K562 (cell line): ENCODE results near the gene MSS51. TPM values are rescaled to one million over a fixed set of nuclear protein-coding genes. Genes with fewer than 3 reads are reported as not detected.

Source experiments
- CC2D1A ChIP-seq: fragments of 450-650 bp; IDR thresholded peaks from 2 replicates; pipeline ENCODE4 v1.6.1; 2017; ENCODE audit warnings: mild to moderate bottlenecking
- SMC3 ChIP-seq: conservative IDR thresholded peaks from 2 replicates; pipeline ENCODE4 v1.6.1; 2011; ENCODE audit warnings: low read depth, low read length, improper control_type of control experiment; ENCODE audit not compliant: insufficient read depth
- ZC3H8 ChIP-seq: fragments of 450-650 bp; IDR thresholded peaks from 2 replicates; pipeline ENCODE4 v1.6.1; 2017
- ZNF274 ChIP-seq: IDR thresholded peaks from 2 replicates; pipeline ENCODE4 v1.6.1; 2011; ENCODE audit warnings: low read depth, mild to moderate bottlenecking, low read length, moderate library complexity, borderline replicate concordance
- ZNF431 ChIP-seq: sonication (generic); formaldehyde crosslinking; IDR thresholded peaks from 2 replicates; pipeline ENCODE4 v1.8.0; 2022; ENCODE audit warnings: mild to moderate bottlenecking, missing genetic modification reagents
- polyA plus RNA-seq, 8 experiments: library from polyadenylated mRNA; depleted of rRNA in 4 of 8; stranded (reverse) in 5 of 8; unstranded in 3 of 8; fragments of >200 nt; fragmentation: Nextera tagmentation in 2 of 8; fragmentation: Illumina TruSeq in 1 of 8; extraction: Ambion mirVana in 2 of 8; extraction: Trizol in 1 of 8; gene quantifications; 2 replicates each; pipeline versions ENCODE4 v1.2.1 to v1.2.3, GENCODE V29; 2011 to 2014; ENCODE audit warnings: inconsistent platforms in 1 of 8, missing spikeins in 1 of 8
- total RNA-seq, 7 experiments: library from RNA; depleted of rRNA in 6 of 7; stranded (reverse); fragments of >200 nt in 6 of 7; fragmentation: Illumina TruSeq in 2 of 7; extraction: Trizol in 2 of 7; gene quantifications; 2 replicates each; pipeline versions ENCODE4 v1.2.1 to v1.2.3, GENCODE V29; 2011 to 2021; ENCODE audit warnings: low replicate concordance in 1 of 7
- TF ChIP-seq, protein P1 (sequence below): fragments of 450-650 bp; IDR thresholded peaks from 2 replicates; pipeline ENCODE4 v1.6.1; 2016; ENCODE audit warnings: mild to moderate bottlenecking, moderate library complexity
- TF ChIP-seq, protein P2 (sequence below): sonication (generic); formaldehyde crosslinking; IDR thresholded peaks from 2 replicates; pipeline ENCODE4 v1.8.1; 2023; ENCODE audit warnings: mild to moderate bottlenecking, missing genetic modification reagents
- TF ChIP-seq, protein P3 (sequence below), 2 experiments: fragments of 450-650 bp in 1 of 2; IDR thresholded peaks; 2 replicates each; pipeline ENCODE4 v1.6.1; 2011 to 2017; ENCODE audit warnings: low read depth in 2 of 2, antibody characterized with exemption in 1 of 2, borderline replicate concordance in 1 of 2, low read length in 1 of 2, mild to moderate bottlenecking in 1 of 2, mixed read lengths in 1 of 2; ENCODE audit not compliant: control insufficient read depth in 1 of 2
- TF ChIP-seq, protein P4 (sequence below): sonication (generic); formaldehyde crosslinking; IDR thresholded peaks from 2 replicates; pipeline ENCODE4 v1.8.1; 2023; ENCODE audit warnings: mild to moderate bottlenecking, missing genetic modification reagents, moderate library complexity

MSS51 gene
- total and polyA plus RNA-seq, 9 of the 15 experiments (the other 6 are each of a cell fraction or from before 2014, with no cell fraction given), result 0.28 to 1.8 (median 1.2) TPM

DNA sequence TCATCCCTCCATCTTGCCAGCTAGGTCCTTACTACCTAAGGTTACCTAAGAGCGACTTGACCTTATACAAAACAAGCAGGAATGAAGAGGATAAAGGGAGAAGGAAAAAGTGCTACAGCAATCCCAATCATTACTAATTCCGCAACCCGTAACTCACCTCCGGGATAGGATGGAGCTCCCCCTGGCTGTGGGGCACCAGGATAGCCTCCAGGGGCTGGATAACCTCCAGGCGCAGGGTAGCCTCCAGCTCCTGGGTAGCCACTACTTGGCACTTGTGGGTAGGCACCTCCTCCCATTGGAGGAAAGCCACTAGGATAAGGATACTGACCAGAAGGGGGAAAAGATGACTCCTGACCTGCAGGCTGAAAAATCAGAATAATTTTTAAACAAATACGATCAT lies 35.3 kb downstream of the MSS51 start (continued):
- TF ChIP-seq, protein P1, sequence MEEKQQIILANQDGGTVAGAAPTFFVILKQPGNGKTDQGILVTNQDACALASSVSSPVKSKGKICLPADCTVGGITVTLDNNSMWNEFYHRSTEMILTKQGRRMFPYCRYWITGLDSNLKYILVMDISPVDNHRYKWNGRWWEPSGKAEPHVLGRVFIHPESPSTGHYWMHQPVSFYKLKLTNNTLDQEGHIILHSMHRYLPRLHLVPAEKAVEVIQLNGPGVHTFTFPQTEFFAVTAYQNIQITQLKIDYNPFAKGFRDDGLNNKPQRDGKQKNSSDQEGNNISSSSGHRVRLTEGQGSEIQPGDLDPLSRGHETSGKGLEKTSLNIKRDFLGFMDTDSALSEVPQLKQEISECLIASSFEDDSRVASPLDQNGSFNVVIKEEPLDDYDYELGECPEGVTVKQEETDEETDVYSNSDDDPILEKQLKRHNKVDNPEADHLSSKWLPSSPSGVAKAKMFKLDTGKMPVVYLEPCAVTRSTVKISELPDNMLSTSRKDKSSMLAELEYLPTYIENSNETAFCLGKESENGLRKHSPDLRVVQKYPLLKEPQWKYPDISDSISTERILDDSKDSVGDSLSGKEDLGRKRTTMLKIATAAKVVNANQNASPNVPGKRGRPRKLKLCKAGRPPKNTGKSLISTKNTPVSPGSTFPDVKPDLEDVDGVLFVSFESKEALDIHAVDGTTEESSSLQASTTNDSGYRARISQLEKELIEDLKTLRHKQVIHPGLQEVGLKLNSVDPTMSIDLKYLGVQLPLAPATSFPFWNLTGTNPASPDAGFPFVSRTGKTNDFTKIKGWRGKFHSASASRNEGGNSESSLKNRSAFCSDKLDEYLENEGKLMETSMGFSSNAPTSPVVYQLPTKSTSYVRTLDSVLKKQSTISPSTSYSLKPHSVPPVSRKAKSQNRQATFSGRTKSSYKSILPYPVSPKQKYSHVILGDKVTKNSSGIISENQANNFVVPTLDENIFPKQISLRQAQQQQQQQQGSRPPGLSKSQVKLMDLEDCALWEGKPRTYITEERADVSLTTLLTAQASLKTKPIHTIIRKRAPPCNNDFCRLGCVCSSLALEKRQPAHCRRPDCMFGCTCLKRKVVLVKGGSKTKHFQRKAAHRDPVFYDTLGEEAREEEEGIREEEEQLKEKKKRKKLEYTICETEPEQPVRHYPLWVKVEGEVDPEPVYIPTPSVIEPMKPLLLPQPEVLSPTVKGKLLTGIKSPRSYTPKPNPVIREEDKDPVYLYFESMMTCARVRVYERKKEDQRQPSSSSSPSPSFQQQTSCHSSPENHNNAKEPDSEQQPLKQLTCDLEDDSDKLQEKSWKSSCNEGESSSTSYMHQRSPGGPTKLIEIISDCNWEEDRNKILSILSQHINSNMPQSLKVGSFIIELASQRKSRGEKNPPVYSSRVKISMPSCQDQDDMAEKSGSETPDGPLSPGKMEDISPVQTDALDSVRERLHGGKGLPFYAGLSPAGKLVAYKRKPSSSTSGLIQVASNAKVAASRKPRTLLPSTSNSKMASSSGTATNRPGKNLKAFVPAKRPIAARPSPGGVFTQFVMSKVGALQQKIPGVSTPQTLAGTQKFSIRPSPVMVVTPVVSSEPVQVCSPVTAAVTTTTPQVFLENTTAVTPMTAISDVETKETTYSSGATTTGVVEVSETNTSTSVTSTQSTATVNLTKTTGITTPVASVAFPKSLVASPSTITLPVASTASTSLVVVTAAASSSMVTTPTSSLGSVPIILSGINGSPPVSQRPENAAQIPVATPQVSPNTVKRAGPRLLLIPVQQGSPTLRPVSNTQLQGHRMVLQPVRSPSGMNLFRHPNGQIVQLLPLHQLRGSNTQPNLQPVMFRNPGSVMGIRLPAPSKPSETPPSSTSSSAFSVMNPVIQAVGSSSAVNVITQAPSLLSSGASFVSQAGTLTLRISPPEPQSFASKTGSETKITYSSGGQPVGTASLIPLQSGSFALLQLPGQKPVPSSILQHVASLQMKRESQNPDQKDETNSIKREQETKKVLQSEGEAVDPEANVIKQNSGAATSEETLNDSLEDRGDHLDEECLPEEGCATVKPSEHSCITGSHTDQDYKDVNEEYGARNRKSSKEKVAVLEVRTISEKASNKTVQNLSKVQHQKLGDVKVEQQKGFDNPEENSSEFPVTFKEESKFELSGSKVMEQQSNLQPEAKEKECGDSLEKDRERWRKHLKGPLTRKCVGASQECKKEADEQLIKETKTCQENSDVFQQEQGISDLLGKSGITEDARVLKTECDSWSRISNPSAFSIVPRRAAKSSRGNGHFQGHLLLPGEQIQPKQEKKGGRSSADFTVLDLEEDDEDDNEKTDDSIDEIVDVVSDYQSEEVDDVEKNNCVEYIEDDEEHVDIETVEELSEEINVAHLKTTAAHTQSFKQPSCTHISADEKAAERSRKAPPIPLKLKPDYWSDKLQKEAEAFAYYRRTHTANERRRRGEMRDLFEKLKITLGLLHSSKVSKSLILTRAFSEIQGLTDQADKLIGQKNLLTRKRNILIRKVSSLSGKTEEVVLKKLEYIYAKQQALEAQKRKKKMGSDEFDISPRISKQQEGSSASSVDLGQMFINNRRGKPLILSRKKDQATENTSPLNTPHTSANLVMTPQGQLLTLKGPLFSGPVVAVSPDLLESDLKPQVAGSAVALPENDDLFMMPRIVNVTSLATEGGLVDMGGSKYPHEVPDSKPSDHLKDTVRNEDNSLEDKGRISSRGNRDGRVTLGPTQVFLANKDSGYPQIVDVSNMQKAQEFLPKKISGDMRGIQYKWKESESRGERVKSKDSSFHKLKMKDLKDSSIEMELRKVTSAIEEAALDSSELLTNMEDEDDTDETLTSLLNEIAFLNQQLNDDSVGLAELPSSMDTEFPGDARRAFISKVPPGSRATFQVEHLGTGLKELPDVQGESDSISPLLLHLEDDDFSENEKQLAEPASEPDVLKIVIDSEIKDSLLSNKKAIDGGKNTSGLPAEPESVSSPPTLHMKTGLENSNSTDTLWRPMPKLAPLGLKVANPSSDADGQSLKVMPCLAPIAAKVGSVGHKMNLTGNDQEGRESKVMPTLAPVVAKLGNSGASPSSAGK, result no peak
- no peak for TF ChIP-seq CC2D1A
- TF ChIP-seq, protein P2, sequence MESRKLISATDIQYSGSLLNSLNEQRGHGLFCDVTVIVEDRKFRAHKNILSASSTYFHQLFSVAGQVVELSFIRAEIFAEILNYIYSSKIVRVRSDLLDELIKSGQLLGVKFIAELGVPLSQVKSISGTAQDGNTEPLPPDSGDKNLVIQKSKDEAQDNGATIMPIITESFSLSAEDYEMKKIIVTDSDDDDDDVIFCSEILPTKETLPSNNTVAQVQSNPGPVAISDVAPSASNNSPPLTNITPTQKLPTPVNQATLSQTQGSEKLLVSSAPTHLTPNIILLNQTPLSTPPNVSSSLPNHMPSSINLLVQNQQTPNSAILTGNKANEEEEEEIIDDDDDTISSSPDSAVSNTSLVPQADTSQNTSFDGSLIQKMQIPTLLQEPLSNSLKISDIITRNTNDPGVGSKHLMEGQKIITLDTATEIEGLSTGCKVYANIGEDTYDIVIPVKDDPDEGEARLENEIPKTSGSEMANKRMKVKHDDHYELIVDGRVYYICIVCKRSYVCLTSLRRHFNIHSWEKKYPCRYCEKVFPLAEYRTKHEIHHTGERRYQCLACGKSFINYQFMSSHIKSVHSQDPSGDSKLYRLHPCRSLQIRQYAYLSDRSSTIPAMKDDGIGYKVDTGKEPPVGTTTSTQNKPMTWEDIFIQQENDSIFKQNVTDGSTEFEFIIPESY (CRISPR knock-in tag), result peak; percentile 86
- no peak for TF ChIP-seq ZC3H8
- TF ChIP-seq ZNF431, result no peak
- TF ChIP-seq SMC3, result no peak
- TF ChIP-seq, protein P3, sequence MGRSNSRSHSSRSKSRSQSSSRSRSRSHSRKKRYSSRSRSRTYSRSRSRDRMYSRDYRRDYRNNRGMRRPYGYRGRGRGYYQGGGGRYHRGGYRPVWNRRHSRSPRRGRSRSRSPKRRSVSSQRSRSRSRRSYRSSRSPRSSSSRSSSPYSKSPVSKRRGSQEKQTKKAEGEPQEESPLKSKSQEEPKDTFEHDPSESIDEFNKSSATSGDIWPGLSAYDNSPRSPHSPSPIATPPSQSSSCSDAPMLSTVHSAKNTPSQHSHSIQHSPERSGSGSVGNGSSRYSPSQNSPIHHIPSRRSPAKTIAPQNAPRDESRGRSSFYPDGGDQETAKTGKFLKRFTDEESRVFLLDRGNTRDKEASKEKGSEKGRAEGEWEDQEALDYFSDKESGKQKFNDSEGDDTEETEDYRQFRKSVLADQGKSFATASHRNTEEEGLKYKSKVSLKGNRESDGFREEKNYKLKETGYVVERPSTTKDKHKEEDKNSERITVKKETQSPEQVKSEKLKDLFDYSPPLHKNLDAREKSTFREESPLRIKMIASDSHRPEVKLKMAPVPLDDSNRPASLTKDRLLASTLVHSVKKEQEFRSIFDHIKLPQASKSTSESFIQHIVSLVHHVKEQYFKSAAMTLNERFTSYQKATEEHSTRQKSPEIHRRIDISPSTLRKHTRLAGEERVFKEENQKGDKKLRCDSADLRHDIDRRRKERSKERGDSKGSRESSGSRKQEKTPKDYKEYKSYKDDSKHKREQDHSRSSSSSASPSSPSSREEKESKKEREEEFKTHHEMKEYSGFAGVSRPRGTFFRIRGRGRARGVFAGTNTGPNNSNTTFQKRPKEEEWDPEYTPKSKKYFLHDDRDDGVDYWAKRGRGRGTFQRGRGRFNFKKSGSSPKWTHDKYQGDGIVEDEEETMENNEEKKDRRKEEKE (IDR thresholded peaks at IDR 0.05; ENCODE audit: borderline replicate concordance in 1 of 2, control insufficient read depth in 1 of 2, low read depth in 2 of 2, low read length in 1 of 2), result no peak
- TF ChIP-seq ZNF274, result no peak
- TF ChIP-seq, protein P4, sequence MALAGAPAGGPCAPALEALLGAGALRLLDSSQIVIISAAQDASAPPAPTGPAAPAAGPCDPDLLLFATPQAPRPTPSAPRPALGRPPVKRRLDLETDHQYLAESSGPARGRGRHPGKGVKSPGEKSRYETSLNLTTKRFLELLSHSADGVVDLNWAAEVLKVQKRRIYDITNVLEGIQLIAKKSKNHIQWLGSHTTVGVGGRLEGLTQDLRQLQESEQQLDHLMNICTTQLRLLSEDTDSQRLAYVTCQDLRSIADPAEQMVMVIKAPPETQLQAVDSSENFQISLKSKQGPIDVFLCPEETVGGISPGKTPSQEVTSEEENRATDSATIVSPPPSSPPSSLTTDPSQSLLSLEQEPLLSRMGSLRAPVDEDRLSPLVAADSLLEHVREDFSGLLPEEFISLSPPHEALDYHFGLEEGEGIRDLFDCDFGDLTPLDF (CRISPR knock-in tag), result no peak
